CD4-positive, alpha-beta T cell treated with Interleukin-17A for 1 hour (primary cell): ENCODE measurements around the gene GPR12.
"Not testable (repeated sequence)": the region's sequence is repeated elsewhere in the genome, so short reads cannot be mapped to it uniquely, and the experiment has no call there.

Experiments
- DNase-seq: peaks from one replicate; pipeline ENCODE4 v3.0.0-alpha.2; 2020

Gene GPR12

DNA sequence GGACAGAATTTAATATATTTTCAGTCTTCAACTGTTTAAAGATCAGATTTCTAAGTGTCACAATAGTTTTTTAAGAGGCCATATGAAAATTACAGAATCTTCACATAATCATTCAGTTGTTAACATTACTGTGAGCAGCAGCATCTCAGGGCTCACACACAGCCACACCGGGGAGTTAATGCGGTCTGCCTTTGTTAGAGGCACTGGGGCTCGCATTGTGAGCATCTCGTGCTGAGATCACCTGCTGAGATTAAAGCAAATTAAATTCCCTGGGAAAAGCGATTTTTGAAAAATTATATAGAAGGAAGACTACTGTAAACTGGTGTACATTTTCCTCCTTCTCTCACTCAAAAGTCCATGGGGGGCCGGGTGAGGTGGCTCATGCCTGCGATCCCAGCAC lies 16.6 kb downstream of the GPR12 start:
- DNase-seq, result no peak

DNA sequence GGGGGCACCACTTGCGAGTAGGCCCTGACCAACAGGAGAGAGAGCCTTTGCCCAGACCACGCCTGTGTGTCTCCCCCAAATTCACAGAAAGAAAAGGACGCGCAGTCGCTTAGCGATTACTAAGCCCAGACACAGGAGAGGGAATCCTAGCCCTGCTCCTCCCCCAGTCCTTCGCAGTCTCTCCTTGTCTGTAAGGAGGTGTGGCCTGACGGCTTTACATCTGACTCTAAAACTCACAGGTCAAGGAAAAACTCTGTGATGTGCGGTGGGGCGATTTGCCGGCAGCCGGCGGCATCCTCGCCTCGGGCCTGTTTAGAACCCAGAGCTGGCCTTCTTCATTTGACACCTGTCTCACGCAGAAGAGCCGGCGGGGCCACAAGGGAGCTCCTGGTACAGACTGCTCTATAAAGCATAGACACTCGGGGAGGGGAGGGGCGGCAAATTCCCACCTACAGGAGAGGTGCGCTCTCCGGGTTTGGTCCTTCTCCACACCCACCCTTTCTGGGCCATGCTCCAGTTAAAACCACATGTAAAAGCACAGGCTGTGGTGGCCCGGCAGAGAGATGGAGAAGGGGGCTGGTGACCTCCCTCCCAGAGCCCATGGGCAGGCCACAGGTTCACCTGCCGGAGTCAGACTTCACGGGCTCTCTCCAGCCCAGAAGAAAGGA lies 17.8 kb downstream of the GPR12 start:
- DNase-seq, result no peak

DNA sequence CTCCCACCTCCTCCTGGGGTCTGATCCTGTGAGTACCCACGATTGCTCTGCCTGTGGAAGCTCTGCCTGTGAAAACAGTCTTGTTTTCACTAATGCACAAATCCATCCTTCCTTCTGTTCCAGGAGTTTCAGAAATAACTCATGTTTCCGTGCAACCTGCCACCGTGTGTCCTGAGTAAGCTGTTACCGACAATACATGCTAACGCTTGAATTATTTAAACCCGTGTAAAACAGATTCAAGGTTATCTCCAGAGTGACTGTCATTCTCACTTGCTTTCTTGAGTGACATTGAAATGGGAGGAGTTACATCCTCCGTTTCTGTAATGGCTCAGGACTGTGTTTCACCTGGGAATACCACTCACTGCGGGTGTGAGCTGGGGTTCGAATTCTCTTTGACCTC lies 24.9 kb downstream of the GPR12 start:
- no peak for DNase-seq

DNA sequence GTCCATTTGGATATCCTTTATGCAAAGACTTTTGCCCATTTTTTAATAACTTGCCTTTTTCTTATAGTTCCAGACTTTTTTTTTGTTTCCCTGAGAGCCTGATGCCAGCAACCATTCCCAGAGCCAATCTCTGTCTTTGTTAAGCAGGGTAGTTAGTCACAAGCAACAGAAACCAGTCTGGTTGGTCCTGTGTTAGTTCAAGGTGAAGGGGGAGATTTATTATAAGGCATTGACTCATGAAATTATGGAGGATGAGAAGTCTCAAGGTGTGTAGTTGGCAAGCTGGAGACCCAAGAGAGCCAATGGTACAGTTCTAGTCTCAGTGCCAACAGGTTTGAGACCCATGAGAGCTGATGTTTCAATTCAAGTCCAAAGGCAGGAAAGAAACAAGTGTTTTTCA lies 33.0 kb downstream of the GPR12 start:
- no peak for DNase-seq

DNA sequence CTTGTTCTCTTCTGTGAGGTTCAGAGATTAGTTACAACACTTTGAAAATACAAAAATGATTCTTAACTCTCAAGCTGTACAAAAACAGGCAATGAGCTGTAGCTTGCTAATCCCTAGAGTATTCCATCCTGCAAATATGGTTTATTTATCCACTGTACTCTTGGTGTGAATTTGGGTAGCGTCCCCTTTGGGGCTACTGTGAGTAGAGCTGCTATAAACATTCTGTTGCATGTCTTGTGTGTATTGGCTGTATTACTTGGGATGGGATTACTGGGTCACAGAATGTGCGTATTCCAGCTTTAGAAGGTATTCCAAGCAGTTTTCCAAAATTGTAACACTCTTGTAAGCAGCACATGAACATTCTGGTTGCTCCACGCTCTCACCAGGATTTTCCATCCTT lies 33.5 kb downstream of the GPR12 start:
- no peak for DNase-seq

DNA sequence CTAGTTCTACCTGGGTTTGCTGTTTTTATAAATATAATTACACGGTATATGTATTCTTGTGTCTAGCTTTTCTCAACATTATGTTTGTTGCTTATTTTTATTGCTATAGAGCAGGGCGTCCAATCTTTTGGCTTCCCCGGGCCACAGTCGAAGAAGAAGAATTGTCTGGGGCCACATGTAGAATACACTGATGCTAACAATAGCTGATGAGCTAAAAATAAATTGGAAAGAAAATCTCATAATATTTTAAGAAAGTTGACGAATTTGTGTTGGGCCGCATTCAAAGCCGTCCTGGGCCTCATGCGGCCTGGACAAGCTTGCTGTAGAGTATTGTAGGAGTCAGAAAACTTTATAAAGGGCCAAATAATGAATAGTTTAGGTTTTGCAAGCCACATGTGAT lies 33.9 kb downstream of the GPR12 start:
- no peak for DNase-seq

DNA sequence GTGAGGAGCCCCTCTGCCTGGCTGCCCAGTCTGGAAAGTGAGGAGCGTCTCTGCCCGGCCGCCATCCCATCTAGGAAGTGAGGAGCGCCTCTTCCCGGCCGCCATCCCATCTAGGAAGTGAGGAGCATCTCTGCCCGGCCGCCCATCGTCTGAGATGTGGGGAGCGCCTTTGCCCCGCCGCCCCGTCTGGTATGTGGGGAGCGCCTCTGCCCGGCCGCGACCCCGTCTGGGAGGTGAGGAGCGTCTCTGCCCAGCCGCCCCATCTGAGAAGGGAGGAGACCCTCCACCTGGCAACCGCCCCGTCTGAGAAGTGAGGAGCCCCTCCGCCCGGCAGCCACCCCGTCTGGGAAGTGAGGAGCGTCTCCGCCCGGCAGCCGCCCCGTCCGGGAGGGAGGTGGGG lies 37.0 kb downstream of the GPR12 start:
- not testable (repeated sequence) for DNase-seq

DNA sequence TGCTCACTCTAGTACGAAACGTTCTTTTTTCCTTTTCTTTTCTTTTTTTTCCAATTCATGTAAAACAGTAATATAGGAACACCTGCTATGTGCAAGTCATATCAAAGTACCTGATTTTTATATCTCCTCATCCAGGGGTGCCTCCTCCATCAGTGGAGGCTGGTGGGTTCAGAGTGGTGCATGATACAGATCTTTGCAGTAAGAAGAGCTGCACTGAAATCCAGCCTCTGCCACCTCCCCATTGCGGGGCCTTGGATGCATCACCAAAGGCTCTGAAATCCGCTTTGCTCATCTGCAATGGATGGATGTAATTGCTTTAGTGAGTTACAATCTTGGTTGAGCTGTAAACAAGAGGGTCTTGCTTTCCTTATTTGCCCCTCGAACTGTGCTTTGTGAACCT lies 38.3 kb downstream of the GPR12 start:
- no peak for DNase-seq

DNA sequence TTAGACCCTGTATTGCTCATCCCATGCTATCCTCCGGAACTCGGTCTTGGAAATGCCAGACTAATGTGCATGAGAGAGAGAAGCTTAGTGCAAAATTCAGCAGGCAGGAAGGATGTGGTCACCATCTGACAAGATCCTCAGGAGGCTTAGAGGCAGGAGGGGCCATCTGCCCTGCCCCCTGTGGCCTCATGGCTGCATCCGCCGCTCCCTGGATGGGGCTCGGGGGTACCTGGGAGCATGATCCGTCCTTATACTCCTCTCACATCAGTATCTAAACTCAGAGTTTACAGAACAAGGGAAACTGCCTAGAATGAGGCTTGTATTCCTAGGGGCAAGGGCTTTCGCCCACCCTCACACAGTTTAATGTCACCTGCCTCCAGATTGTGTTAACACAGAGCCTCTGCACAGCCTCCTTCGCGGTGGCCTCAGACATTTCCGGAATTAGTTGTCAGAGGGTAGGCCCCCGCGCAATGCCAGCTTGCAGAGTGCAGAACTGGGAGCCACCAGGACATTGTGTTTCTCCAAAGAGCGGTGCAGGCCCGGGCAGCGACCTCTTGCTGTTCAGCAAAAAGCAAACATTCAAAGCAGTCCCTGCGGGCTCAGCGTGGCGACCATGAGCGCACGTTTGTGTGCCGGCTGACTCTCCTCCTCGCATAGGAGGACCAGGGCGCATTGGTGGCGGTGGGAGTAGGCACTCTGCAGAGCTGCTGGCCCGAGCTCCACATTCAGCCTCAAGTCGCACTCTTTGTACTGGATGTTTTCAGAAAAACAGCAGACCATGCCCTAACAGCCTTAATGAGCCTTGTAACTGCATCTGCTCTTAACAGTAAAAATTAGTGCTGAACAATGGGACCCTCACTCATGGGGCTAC lies 39.1 kb downstream of the GPR12 start:
- DNase-seq, result peak; percentile 55

DNA sequence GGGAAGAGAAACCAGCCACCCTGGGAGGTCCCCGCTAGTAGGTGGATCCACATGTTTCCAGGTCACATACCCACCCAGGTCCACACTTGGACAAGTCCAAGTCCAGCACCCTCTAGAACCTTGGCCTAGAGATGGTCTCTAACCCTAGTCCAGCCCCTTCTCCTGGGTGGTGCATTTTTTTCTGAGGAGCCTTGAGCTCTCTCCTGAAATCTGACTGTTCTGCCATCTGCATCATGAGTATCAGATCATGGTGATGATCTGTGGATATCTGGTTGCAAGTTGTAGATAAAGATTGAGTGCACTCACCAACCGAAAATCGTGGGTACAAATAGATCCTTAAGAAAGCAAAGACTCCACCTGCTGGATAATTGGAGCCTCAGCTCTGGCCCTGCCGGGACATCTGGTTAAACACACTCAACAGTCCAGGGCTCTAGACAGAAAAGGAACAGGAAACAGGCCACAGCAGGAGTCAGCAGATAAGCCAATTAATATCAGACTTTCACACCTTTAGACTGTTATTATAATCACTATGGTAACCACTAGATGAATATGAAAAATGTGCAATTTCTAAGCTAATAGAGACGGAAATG lies 41.1 kb downstream of the GPR12 start:
- DNase-seq, result peak; percentile 16

DNA sequence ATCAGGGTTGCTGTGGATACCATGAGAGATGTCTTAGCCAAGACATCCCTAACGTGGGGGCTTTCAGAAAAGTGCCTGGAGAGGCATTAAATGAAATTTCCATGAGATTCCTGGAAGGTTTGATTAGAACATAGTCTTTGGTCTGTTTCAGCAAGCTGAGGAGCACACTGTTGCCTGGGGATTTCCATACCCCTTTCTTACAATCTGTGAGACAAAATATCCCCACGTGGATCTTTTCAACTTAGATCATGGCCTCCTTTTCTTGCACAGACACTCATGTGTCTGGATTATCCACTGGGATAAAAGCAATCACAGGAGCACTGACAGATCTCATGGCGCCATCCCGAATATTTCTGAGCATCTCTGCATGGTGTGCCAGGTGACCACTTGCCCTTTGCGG lies 41.7 kb downstream of the GPR12 start:
- no peak for DNase-seq

DNA sequence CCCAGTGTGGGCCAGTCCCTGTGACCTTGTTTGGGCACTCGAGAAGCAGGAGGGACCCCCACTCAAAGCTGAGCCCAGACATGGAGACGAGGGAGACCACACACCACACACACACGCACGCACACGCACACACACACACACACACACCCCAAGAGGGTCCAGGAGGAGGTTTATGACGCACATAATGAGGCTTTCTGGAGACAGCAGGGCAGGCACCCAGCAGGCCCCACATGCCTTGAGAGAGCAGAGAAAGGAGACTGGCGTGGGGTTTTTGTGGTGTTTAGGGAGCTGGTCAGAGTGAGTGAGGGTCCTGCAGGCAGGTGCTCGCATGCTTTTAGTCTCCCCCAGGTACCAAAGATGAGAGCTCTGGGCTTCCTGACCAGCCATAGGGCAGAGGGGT lies 42.4 kb downstream of the GPR12 start:
- DNase-seq, result no peak

DNA sequence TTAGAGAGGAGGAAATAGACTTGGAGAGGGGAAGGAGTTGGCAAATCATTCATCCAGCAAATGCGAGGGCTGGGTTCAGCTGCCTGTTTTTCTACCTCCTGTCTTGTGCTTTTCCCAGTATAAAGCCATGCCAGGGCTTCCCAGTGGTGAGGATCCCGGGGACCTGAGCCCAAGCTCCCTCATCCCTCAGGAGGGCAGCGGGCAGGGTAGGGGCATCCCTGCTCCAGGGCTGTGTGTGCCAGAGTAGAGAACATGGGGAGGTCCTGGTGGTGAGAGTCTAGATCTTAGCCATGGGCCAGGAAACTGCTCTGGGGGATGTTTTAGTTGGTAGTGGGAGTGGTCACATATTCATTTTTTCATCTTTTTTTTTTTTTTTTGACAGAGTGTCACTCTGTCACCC lies 43.6 kb downstream of the GPR12 start:
- no peak for DNase-seq

DNA sequence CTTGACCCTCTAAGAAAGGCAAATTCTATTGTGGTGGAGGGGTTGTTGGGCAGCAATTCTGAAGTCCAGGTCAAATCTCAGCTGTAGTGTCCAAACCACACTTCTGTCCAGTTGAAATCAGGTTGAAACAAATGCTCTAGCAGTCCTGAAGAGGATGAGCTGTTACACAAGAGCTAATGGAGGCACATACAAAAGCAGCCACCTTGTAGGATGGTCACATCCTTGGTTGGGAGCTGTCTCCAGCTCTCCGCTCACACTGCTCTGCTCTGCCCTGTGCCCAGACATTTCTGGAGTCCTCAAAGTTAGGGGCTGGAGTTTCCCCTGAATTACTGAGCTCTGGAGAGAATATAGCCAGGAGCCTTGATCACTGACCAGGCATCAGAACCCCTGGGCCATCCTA lies 47.2 kb downstream of the GPR12 start:
- no peak for DNase-seq

DNA sequence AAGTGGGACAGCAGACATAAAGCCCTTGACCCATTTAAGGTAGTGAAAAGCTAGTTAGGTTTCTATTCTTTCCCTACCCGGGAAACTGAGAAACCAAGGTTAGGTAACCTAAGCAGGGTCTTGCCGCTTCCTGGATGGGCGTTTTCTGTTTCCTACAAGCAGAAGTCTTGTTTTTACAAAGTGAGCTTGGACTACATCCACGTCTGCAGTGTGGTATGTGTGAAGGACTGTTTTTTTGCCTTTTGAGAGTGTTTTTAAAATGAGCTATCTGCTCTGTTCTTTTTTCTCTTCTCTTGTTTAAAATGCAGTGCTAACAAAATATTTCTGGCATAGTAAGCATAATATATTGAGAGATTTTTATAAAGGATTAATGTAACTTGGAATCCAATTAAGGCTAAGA lies 49.4 kb downstream of the GPR12 start:
- DNase-seq, result no peak

DNA sequence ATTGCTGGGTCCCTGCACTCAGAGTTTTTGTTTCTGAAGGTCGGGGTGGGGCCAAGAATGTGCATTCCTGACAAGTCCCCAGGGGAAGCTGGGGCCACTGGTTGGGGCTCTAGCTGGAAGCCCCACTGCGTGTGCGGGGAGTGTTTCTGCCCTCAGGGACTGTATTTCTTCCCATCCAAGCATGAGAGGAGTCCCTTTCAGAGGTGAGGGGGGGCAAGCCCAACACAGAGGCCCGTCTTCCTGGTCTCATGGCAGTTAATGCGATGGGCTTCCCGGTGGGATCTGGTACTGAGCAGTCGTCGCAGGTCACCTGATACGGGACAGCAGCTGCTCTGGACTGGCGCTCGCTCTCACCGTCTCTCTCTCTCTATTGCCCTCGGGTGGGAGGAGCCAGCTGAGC lies 50.4 kb downstream of the GPR12 start:
- DNase-seq, result no peak

DNA sequence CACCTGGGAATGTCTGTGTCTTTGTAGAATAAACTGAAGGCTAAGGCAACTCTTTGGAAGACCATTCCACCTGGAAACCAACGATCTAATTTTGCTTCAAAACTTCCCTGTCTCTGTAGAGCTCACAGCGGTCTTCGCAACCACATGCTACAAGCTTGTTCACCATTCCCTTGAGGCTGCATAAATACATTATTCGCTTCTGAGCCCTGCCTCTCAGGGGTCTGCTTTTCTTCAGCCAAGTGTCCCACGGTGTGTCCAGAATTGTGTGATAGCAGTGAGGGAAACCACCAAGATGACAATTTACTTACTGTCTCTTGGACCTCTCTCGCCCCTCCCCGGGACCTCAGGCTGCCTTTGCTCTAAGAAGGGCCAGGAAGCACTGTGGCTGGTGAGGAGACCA lies 51.1 kb downstream of the GPR12 start:
- DNase-seq, result no peak

DNA sequence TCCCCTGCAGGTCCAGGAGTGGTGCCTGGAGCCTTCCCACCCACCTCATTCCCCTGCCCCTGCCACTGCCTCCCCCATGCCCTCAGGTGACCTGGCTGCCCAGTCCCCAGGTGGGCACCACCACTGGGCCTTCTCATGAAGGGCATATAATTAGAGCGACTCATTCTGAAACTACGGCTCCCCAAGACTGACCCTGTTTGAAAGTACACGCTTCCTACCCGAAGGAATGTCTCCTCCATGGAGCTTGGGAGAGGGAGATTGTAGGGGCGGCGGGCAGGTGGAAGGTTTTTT lies 52.6 kb downstream of the GPR12 start:
- no peak for DNase-seq

DNA sequence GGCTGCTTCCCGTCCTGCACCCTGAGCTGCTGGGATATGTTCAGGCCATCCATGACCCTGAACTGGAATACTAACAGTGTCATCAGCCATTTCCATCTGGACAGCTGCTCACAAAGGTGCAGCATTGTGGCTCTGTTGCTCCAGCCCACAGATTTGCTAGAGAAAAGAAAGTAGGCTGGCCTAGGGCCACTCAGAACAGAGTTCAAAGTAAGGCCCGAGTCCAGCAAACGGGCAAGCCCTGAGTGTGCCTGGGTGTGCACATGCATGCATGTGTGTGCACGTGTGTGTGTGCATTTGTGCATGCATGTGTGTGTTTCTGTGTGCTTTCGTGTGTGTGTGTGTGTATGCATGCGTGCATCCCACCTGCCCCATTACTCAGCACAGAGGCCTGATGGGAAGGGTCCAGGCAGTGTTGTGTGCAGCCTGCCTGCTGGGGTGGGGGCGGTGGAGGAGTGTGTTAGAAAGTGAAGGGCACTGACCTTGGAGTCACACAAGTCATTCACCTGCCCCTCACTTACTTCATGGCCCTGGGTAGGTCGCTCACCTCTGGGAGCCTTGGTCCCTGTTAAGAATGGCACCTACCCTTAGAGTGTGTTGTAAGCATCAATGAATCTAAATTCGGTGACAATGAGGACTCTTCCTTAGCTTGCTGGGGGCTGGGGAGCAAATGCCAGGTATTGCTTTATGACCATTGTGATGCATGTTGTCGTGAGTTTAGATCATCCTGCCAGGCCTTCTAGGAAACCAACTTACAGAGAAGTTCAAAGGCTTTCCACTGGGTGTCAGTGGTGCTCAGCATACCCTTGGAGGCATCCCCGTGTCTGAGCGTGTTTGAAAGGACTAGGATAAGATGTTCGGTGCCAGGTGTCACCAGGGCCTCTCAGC lies 53.2 kb downstream of the GPR12 start:
- peak; percentile 62 for DNase-seq

DNA sequence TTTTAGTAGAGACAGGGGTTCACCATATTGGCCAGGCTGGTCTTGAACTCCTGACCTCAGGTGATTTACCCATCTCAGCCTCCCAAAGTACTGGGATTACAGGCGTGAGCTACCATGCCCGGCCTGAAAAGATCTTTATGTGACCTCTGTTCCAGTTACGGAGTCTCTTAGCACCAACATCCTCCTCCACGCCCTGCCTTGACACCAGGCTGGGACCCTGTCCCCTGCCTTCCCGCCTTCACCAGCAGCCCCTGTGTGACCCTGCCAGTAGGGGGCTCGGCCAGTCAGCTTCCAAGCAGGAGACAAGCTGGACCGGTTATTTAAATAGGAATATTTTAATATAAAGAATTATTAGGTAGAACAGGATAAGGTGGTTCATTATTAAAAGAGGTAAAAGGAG lies 54.2 kb downstream of the GPR12 start:
- no peak for DNase-seq

DNA sequence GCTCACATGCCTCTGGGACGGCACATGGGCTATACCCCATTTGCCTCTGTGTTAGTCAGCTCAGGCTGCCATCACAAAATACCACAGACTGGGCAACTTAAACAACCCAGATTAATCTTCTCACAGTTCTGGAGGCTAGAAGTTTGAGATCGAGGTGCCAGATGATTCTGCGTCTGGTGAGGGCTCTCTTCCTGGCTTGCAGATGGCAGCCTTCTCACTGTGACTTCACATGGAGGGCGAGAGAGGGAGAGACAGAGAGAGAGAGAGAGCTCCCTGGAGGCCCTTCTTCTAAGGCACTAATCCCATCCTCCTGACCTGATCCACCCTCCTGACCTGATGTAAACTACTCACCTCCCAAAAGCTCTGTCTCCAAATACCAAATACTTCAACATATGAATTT lies 55.0 kb downstream of the GPR12 start:
- DNase-seq, result no peak
